Stomach smooth muscle (tissue), 2 donors: ENCODE measurements around the gene PDE12.
A peak's percentile ranks its signal among the peaks of the same experiment; 100 is the strongest.

ENCODE experiments used
- H3K27ac ChIP-seq: one replicate; pipeline ENCODE4 v1.7.0; 2013; ENCODE audit warnings: mild to moderate bottlenecking, low read length, inconsistent platforms
- H3K27me3 ChIP-seq, 2 donors: one replicate each; pipeline ENCODE4 v1.7.0; 2013; ENCODE audit warnings: low read length in 2 of 2; ENCODE audit not compliant: insufficient read depth in 2 of 2, control insufficient read depth in 1 of 2
- H3K36me3 ChIP-seq, 2 donors: one replicate each; pipeline ENCODE4 v1.7.0; 2013; ENCODE audit warnings: low read length in 2 of 2; ENCODE audit not compliant: control insufficient read depth in 2 of 2, insufficient read depth in 2 of 2
- H3K4me1 ChIP-seq: one replicate; pipeline ENCODE4 v1.7.0; 2013; ENCODE audit warnings: low read length; ENCODE audit not compliant: control insufficient read depth, insufficient read depth
- H3K4me3 ChIP-seq, 2 donors: one replicate each; pipeline ENCODE4 v1.7.0; 2013; ENCODE audit warnings: low read length in 2 of 2
- H3K9ac ChIP-seq, 2 donors: one replicate each; pipeline ENCODE4 v1.7.0; 2013; ENCODE audit warnings: low read length in 2 of 2, mild to moderate bottlenecking in 1 of 2
- H3K9me3 ChIP-seq, 2 donors: one replicate each; pipeline ENCODE4 v1.7.0; 2013; ENCODE audit warnings: low read length in 2 of 2; ENCODE audit not compliant: control insufficient read depth in 2 of 2
- donor health status: healthy.
- donor health status: Pancreatic carcinoma.

Gene PDE12

GRCh38 chr3:57556459-57557084, 498 bp downstream of the PDE12 start:
- peak overlapping the region; percentile 100 for H3K4me3 ChIP-seq
- peak overlapping the region; percentile 95 to 97 for H3K9ac ChIP-seq
- peak overlapping the region; percentile 88 for H3K27ac ChIP-seq
- H3K4me1 ChIP-seq: peaks cover 20% of the 10 kb centered on the region
- H3K9me3 ChIP-seq: no peaks in the 10 kb centered on the region
- peaks cover 0 to 20% of the 10 kb centered on the region in 2 donors for H3K36me3 ChIP-seq
- H3K27me3 ChIP-seq: no peaks in the 10 kb centered on the region

GRCh38 chr3:57557085-57557537, 1.0 kb downstream of the PDE12 start:
- H3K9ac ChIP-seq: peak overlapping the region; percentile 95 to 97
- peaks cover 20% of the 10 kb centered on the region for H3K4me1 ChIP-seq

GRCh38 chr3:57559526-57559925, 3.5 kb downstream of the PDE12 start:
- no peaks in the 10 kb centered on the region for H3K27me3 ChIP-seq
- no peak overlapping the region for H3K9ac ChIP-seq
- no peak overlapping the region for H3K27ac ChIP-seq
- no peaks in the 10 kb centered on the region for H3K9me3 ChIP-seq
- peaks cover 20% of the 10 kb centered on the region for H3K4me1 ChIP-seq
- H3K4me3 ChIP-seq: no peak overlapping the region
- peaks cover 0 to 22% of the 10 kb centered on the region in 2 donors for H3K36me3 ChIP-seq

More at GRCh38 chr3:57557085-57557537, 1.0 kb downstream of the PDE12 start:
- Histone ChIP-seq H3K4me3 (peak overlapping the region; percentile 100), H3K27ac (peak overlapping the region; percentile 88), H3K36me3 (peaks cover 0 to 22% of the 10 kb centered on the region in 2 donors), H3K27me3 (no peaks in the 10 kb centered on the region), H3K9me3 (no peaks in the 10 kb centered on the region)

GRCh38 chr3:57569859-57570450, 13.9 kb downstream of the PDE12 start:
- Histone ChIP-seq H3K9ac (no peak overlapping the region), H3K9me3 (no peaks in the 10 kb centered on the region), H3K27me3 (no peaks in the 10 kb centered on the region), H3K36me3 (peaks cover 12 to 14% of the 10 kb centered on the region in 2 donors), H3K27ac (no peak overlapping the region), H3K4me1 (no peaks in the 10 kb centered on the region), H3K4me3 (no peak overlapping the region)

GRCh38 chr3:57570878-57571277, 14.8 kb downstream of the PDE12 start:
- Histone ChIP-seq H3K27ac (no peak overlapping the region), H3K4me1 (no peaks in the 10 kb centered on the region), H3K27me3 (no peaks in the 10 kb centered on the region), H3K36me3 (peaks cover 12 to 19% of the 10 kb centered on the region in 2 donors), H3K9ac (no peak overlapping the region), H3K4me3 (no peak overlapping the region), H3K9me3 (no peaks in the 10 kb centered on the region)

GRCh38 chr3:57572096-57572495, 16.0 kb downstream of the PDE12 start:
- no peaks in the 10 kb centered on the region for H3K4me1 ChIP-seq
- H3K36me3 ChIP-seq: peaks cover 12 to 22% of the 10 kb centered on the region in 2 donors
- H3K9ac ChIP-seq: no peak overlapping the region
- H3K27me3 ChIP-seq: no peaks in the 10 kb centered on the region
- H3K27ac ChIP-seq: no peak overlapping the region
- H3K4me3 ChIP-seq: no peak overlapping the region
- H3K9me3 ChIP-seq: no peaks in the 10 kb centered on the region

GRCh38 chr3:57575966-57576626, 20.0 kb downstream of the PDE12 start:
- Histone ChIP-seq H3K36me3 (peaks cover 8 to 22% of the 10 kb centered on the region in 2 donors), H3K4me3 (no peak overlapping the region), H3K27me3 (no peaks in the 10 kb centered on the region), H3K9me3 (no peaks in the 10 kb centered on the region), H3K27ac (no peak overlapping the region), H3K4me1 (no peaks in the 10 kb centered on the region), H3K9ac (no peak overlapping the region)

GRCh38 chr3:57577801-57578200, 21.7 kb downstream of the PDE12 start:
- no peak overlapping the region for H3K27ac ChIP-seq
- peaks cover 7 to 18% of the 10 kb centered on the region in 2 donors for H3K36me3 ChIP-seq

GRCh38 chr3:57582474-57583168, 26.5 kb downstream of the PDE12 start:
- Histone ChIP-seq H3K9ac (no peak overlapping the region), H3K4me3 (no peak overlapping the region), H3K4me1 (no peaks in the 10 kb centered on the region), H3K36me3 (peaks cover 6 to 7% of the 10 kb centered on the region in 2 donors), H3K27me3 (no peaks in the 10 kb centered on the region), H3K27ac (no peak overlapping the region), H3K9me3 (no peaks in the 10 kb centered on the region)

More at GRCh38 chr3:57577801-57578200, 21.7 kb downstream of the PDE12 start:
- H3K27me3 ChIP-seq: no peaks in the 10 kb centered on the region
- no peak overlapping the region for H3K9ac ChIP-seq
- H3K9me3 ChIP-seq: no peaks in the 10 kb centered on the region
- H3K4me1 ChIP-seq: no peaks in the 10 kb centered on the region
- no peak overlapping the region for H3K4me3 ChIP-seq

- Histone ChIP-seq H3K27ac (no peak overlapping the region), H3K36me3 (peaks cover 5 to 7% of the 10 kb centered on the region in 2 donors), H3K9ac (no peak overlapping the region), H3K4me3 (no peak overlapping the region), H3K9me3 (no peaks in the 10 kb centered on the region), H3K27me3 (no peaks in the 10 kb centered on the region), H3K4me1 (no peaks in the 10 kb centered on the region)
Observed at GRCh38 chr3:57583544-57583943, 27.5 kb downstream of the PDE12 start.
